A673 (cell line): ENCODE measurements around the gene ELAVL3. TPM values are rescaled to one million over a fixed set of nuclear protein-coding genes. Genes with fewer than 3 reads are reported as not detected.

Experiments
- BruUV-seq: library from RNA; stranded (reverse); fragments of 400-500 nt; replicated peaks from 2 replicates; lab custom pipeline; 2021; lab: Mats Ljungman, UMichigan
- CTCF ChIA-PET: fragments of 300-600 bp; sonication (Branson Sonifier 250); formaldehyde crosslinking; loops from one replicate; lab custom pipeline; 2022; ENCODE audit warnings: antibody characterized with exemption; lab: Charles Lee
- POLR2A ChIA-PET: fragments of 300-600 bp; sonication (Branson Sonifier 250); formaldehyde crosslinking; loops from one replicate; lab custom pipeline; 2022; ENCODE audit warnings: antibody characterized with exemption; ENCODE audit not compliant: low non-redundant PET; lab: Charles Lee
- DNase-seq: peaks from one replicate; pipeline ENCODE4 v3.0.0-alpha.2; 2015; ENCODE audit warnings: low spot score
- H3K27ac ChIP-seq: fragments of 200-600 bp; sonication (generic); 2 replicates; pipeline ENCODE4 v1.5.1; 2016; ENCODE audit warnings: mixed run types, low read depth, mild to moderate bottlenecking, mixed read lengths, antibody characterized with exemption, low read length; ENCODE audit not compliant: poor library complexity, severe bottlenecking
- H3K27me3 ChIP-seq: fragments of 200-600 bp; sonication (generic); replicated peaks from 2 replicates; pipeline ENCODE4 v1.6.1; 2017; ENCODE audit warnings: mixed run types, low read depth, mild to moderate bottlenecking, mixed read lengths, antibody characterized with exemption, low read length; ENCODE audit not compliant: insufficient read depth, poor library complexity
- H3K36me3 ChIP-seq: fragments of 200-600 bp; sonication (generic); 2 replicates; pipeline ENCODE4 v1.6.1; 2016; ENCODE audit warnings: mixed run types, mild to moderate bottlenecking, mixed read lengths, antibody characterized with exemption, low read length; ENCODE audit not compliant: insufficient read depth, poor library complexity, severe bottlenecking
- H3K4me1 ChIP-seq: fragments of 200-600 bp; sonication (generic); 2 replicates; pipeline ENCODE4 v1.6.1; 2017; ENCODE audit warnings: mixed run types, mild to moderate bottlenecking, mixed read lengths, antibody characterized with exemption, low read length; ENCODE audit not compliant: insufficient read depth, poor library complexity, severe bottlenecking
- H3K4me3 ChIP-seq: fragments of 200-600 bp; sonication (generic); 2 replicates; pipeline ENCODE4 v1.5.1; 2016; ENCODE audit warnings: low read depth, mixed run types, mild to moderate bottlenecking, mixed read lengths, low read length; ENCODE audit not compliant: poor library complexity, severe bottlenecking
- H3K9me3 ChIP-seq: fragments of 200-600 bp; sonication (generic); 2 replicates; pipeline ENCODE4 v1.6.1; 2016; ENCODE audit warnings: mixed run types, low read depth, mild to moderate bottlenecking, mixed read lengths, antibody characterized with exemption, low read length; ENCODE audit not compliant: poor library complexity, severe bottlenecking
- CTCF ChIP-seq: fragments of 300-800, 200-600 bp; sonication (generic); conservative IDR thresholded peaks from 2 replicates; pipeline ENCODE4 v1.5.1; 2017; ENCODE audit warnings: low read depth, mild to moderate bottlenecking, antibody characterized with exemption, low read length, moderate library complexity, mixed read lengths
- EZH2 ChIP-seq: fragments of 200-600 bp; sonication (generic); IDR thresholded peaks from 2 replicates; pipeline ENCODE4 v1.6.1; 2017; ENCODE audit warnings: borderline replicate concordance, low read depth, mild to moderate bottlenecking, mixed read lengths, antibody characterized with exemption, low read length; ENCODE audit not compliant: poor library complexity, severe bottlenecking
- intact Hi-C: fragments of 100-400 bp; cut with micrococcal nuclease; formaldehyde crosslinking; loops from one replicate; pipeline ENCODE4 v1.10.0; 2022; ENCODE audit not compliant: unreplicated experiment
- total RNA-seq: library from RNA; stranded (reverse); gene quantifications from 2 replicates; pipeline ENCODE4 v1.2.3, GENCODE V29; 2021

Gene ELAVL3
- total RNA-seq, 1 experiment from 2014 or later, result 5.3 TPM

DNA sequence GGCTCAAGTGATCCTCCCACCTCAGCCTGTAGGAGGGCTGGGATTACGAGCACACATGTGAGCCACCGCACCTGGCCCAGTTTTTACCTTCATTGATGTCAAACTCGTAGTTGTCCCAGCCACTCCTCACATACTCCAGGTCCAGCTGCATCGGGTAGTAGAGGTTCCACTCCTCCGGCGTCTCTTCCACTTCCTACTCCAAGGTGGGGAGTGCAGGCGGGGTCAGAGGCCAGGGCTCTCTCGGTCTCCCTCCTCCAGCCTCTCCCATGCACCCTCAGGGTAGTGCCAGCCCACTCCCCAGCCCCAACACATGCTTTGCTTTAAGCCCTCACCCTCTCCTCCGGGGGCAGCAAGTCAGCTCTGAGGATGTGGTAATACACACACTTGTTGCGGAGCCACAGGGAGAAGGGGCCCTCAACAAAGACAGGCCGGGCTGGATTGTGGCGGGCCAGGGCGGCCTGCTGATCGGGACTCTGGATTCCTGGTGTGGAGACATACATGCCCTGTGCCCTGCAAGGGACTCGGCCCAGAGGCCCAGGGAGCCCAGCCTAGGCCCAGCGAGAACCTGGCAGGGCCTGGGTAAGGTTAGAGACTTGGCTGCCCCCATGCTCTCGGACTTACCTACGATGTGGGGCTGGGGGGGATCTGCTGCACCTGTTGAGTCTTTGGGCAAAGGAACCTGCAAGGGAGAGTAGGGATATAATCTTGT, 26.7 kb upstream of the ELAVL3 start:
- no peak for DNase-seq
- Histone ChIP-seq H3K4me1 (peaks cover 7% of the 10 kb centered on the region), H3K27ac (no peak overlapping the region), H3K4me3 (no peak overlapping the region), H3K27me3 (no peaks in the 10 kb centered on the region), H3K9me3 (no peaks in the 10 kb centered on the region), H3K36me3 (peaks cover 4% of the 10 kb centered on the region)
- ChIA-PET CTCF (no interaction called here), POLR2A (no interaction called here)
- intact Hi-C loops, result no loop called here
- TF ChIP-seq CTCF (no peak), EZH2 (no peak)
- no TSS peak for BruUV-seq

GRCh38 chr19:11506967-11507366, 26.1 kb upstream of the ELAVL3 start:
- intact Hi-C loops, result no loop called here

DNA sequence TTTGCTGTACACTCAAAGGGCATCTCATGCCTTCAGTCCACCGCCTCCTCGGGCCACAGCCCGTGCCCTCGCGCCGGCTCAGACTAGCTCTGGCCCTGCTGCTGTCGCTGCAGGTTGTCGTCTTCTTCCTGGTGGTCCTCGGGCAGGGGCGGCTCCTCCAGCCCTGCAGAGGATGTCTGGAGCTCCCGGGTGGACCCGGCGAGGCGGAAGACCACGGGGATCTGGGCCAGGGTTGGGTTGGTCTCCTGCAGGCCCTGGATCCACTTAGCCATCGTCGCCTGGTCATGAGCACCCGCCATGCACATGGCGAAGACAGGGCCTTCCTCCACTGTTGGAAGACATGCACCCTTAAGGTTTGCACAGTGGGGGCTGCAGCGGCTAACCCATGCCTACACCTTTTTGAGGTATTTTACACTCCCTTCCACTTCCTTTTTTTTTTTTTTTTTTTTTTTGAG, 25.3 kb upstream of the ELAVL3 start:
- TSS peak; percentile 66 for BruUV-seq
- intact Hi-C loops, result no loop called here
- ChIA-PET POLR2A (no interaction called here), CTCF (no interaction called here)
- DNase-seq, result no peak
- H3K4me1 ChIP-seq, result peaks cover 7% of the 10 kb centered on the region
- TF ChIP-seq CTCF (no peak), EZH2 (no peak)
- peak overlapping the region; percentile 85 for H3K4me3 ChIP-seq
- peaks cover under 1% of the 10 kb centered on the region for H3K36me3 ChIP-seq
- no peaks in the 10 kb centered on the region for H3K9me3 ChIP-seq
- H3K27ac ChIP-seq, result peak overlapping the region; percentile 94
- no peaks in the 10 kb centered on the region for H3K27me3 ChIP-seq

More at GRCh38 chr19:11506967-11507366, 26.1 kb upstream of the ELAVL3 start:
- H3K4me3 ChIP-seq, result no peak overlapping the region
- H3K4me1 ChIP-seq, result peaks cover 7% of the 10 kb centered on the region
- H3K36me3 ChIP-seq, result peaks cover 4% of the 10 kb centered on the region
- TF ChIP-seq EZH2 (no peak), CTCF (no peak)
- no TSS peak for BruUV-seq
- H3K27me3 ChIP-seq, result no peaks in the 10 kb centered on the region
- H3K27ac ChIP-seq, result no peak overlapping the region
- no peaks in the 10 kb centered on the region for H3K9me3 ChIP-seq
- ChIA-PET POLR2A (no interaction called here), CTCF (no interaction called here)
- DNase-seq, result no peak
